Stimulated activated CD4-positive, alpha-beta T cell treated with anti-CD3 and anti-CD28 coated beads, TNF-alpha, amount 100 ng/mL, for 4 hours (primary cell): ENCODE measurements around the gene ZSCAN21.
A peak's percentile ranks its signal among the peaks of the same experiment; 100 is the strongest.

Experiments
- DNase-seq, 3 experiments: peaks; one replicate each; pipeline ENCODE4 v3.0.0-alpha.2; 2020; ENCODE audit warnings: low read depth in 3 of 3

ZSCAN21 gene

DNA sequence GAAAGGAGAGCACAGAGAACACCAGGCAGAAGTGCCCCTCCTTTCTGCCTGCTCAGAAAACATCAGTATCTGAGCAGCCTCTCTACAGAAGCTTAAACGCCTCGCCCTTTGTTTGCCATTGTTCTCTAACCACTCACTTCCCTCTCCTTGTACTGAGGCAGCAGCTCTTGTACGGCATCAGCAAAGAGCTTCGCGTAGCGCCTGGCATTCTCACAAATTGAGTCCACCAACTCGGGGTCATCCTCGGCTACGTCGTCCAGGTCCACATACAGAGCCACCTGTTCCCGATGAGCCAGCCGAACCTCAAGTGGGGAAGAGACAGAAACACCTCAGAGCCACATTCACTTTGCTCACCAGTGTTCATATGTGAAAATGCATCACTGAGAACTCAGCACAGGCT lies 49.9 kb downstream of the ZSCAN21 start:
- no peak for DNase-seq

DNA sequence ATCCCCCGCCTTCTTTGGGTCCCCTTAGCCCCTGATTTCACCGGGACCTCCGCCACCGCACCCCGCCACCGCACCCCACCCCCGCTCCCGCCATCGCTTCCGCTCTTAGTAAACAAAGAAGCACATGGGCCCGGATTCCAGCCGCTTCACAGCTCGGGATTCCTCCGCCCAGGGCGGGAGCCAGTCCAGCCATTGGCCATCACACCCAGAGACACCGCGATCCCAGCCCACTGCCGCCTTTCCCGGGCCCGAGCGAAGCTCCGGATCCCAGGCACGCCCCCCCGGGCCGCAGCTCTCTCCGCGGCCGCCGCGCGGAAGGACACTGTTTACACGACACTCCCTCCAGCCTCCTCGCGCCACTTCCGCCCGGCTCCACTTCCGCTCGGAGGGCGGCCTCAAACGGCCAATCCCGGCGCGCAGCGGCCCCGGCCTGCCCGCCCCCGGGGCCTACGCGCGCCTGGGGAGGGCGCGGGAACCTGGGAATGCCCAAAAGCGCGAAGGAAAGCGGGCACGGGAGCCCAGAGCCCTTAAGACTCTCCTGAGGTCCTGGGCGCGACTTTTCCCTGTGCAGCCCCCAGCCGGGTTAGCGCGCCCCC lies 50.9 kb downstream of the ZSCAN21 start:
- peak; percentile 68 to 79 (median 75) for DNase-seq

DNA sequence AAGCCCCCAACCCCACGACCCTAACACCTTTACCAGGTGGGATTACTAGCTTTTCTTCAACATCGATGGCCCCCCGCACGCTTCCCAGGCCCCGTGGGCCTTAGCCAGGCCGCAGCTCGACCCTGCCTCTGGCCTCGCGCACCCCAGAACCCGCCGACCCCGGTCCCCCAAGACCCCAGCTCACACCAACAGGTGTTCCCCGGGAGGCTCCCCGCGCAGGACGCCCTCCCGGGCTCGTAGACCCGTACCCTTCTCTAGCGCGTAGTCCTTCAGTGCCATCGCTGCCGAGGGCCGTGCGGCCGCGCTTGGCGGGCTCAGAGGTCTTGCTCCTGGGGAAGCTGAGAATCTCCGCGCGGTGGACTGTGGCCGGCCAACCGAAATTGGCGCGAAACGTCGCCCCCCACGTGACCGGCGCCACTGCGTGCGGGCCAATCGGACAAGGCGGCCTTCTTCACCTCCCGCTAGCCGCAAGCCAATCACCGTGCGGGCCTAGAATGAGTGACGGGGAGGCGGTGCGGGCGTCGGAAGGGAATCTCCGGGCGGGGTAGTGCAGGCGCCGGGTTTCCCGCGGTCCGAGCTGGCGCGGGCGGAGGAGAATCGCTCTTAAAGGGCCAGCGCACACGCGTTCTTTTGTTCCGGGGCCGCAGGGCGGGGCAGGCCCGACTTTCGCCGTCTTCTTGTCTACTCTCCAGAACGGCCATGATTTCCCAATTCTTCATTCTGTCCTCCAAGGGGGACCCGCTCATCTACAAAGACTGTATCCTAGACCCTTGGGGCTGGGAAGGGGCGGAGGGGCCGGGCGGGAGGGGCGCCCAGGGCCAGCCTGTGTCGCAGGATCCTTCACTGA lies 51.7 kb downstream of the ZSCAN21 start, which contains the start of the genes AP4M1 and MCM7:
AP4M1 (plus strand) TSS at position 628 of the 847 bp plus-strand sequence; CDS start at position 700, 72 bp downstream.
MCM7 (minus strand) TSS at position 382 of the 847 bp plus-strand sequence; CDS start at position 279, 103 bp downstream.
- DNase-seq = peak; percentile 90 to 92 (median 90)

DNA sequence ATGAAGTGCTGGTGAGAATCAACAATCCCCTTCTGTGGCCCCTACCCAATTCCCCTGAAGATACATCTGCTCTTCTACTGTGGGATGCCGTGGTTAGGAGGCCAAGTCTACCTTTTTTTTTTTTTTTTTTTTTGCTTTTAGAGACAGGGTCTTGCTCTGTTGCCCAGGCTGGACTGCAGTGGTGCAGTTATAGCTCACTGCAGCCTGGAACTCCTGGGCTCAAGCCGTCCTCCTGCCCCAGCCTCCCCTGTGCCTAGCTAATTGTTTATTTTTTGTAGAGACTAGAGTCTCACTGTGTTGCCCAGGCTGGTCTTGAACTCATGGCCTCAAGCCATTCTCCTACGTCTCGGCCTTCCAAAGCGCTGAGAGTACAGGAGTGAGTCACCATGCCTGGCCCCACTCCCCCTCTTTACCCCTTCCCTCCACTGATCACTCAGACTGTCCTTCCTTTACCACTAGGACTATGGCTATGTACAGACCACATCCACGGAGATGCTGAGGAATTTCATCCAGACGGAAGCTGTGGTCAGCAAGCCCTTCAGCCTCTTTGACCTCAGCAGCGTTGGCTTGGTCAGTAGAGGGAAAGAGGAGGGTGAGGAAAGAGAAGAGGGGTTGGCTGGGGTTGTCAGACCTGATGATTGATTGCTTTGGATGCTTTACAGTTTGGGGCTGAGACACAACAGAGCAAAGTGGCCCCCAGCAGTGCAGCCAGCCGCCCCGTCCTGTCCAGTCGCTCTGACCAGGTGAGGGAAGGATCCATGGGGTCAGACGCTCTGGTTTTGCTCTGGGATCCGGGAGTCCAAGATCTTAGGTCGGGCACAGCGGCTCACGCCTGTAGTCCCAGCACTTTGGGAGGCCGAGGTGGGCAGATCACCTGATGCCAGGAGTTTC lies 53.6 kb downstream of the ZSCAN21 start:
- no peak for DNase-seq

DNA sequence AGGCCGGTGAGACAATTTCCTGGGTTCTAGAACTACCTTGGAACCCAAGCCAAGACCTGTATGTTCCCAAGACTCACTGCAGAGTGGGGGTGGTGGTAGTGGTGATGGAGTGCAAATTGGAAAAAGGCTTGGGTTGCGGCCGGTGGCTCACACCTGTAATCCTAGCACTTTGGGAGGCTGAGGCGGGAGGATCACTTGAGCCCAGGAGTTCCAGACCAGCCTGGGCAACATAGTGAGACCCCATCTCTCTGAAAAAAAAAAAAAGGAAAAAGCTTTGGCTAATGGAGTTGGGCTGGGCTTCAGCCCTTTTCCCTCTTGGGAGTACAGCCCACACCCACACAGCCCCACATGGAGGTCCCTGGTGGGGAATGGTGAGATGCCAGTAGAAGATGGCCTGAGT lies 56.0 kb downstream of the ZSCAN21 start:
- DNase-seq = no peak

DNA sequence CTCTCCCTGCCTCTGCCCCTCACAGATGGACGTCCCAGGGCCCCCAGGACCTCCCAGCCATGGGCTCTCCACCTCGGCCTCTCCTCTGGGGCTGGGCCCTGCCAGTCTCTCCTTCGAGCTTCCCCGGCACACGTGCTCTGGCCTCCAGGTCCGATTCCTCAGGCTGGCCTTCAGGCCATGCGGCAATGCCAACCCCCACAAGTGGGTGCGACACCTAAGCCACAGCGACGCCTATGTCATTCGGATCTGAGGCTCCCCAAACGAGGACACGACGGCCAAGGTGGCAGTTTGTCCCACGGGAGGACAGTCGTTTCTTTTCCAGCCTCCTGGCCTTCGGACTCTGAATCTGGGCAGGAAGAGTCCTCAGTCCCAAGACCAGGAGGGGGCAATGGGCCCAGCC lies 57.1 kb downstream of the ZSCAN21 start:
- DNase-seq = no peak

DNA sequence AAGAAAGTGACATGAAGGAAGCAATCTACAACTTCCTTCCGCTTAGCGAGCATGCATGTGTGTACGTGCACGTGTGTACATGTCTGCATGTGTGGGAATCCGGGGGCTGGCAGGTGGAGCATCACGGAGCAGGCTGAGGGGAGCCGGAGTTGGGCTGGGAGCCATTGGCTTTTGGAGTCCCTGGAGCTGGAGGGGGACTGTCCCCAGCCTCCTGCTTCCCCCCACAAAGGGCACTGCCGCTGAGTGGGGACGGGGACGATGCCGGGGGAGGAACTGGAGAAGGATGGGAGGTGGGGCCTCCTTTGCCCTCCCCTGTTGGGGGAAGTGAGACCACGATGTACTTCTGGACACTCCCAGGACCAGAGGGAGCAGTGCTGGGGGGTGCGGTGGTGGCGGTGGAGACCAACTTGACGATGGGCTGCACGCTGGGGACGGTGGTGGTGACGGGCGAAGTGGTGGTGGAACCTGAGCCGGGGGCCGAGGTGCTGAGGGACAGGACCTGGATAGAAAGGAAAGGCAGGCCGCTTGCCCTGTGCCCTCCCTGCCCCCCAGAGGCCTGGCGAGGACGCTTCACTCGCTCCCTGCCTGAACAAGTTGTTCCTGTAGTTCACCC lies 57.7 kb downstream of the ZSCAN21 start:
- DNase-seq = no peak

DNA sequence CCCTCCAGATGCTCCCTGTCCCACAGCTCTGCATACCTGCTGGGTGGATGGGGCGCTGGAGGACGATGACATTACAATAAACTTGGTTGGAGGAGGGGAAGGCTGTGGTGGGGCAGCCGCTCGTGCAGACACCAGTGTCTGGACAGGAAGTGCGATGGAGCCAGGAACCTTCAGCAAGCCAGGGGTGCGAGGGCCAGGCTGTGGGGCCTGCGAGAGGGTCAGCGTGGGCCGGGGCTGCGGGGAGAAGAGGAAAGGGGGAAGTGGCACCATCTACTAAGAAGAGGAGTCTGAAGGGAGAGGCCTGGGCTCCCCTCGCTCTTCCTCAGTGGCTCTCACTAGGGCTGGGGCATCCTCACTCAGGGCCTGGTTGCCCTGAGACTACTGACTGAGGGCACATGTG lies 58.3 kb downstream of the ZSCAN21 start:
- DNase-seq = no peak

DNA sequence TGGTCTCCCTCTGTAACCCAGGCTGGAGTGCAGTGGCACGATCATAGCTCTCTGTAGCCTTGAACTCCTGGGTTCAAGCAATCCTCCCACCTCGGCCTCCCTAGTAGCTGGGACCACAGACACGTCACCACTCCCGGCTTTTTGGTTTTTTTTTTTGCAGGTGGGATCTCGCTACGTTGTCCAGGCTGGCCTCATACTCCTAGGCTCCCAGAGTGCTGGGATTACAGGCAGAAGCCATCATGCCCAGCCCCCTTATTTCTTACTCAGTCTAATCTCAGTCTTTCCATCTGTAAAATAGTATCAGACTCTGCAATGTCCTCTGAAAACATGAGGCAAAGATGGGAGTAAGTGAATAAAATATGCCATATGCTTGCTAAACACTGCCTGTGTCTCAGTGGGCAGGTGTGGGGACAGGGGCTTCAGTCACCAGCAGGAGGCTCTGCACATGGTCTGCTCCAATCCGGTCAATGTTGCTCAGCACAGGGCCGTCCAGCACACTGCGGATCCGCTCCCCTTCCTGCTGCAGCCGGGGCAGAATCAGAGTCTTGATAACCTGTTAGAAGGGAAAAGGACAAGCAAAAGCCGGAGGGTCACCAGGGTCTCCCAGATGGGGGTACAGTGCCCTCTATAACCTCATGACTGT lies 60.1 kb downstream of the ZSCAN21 start:
- no peak for DNase-seq

DNA sequence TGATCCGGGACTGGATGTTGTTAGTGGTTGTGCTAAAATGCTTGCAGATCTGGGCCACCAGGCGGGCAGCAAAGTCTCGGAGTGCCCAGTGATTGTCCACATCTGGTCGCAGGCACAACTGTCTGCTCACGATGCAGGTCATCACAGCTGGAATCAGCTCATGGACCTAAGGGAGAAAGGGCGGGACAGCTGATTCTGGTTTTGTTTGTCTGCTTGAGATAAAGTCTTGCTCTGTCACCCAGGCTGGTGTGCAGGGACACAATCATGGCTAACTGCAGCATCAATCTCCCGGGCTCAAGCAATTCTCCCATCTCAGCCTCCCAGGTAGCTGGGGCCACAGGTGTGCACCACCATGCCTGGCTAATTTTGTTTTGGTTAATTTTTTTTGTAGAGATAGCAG lies 61.6 kb downstream of the ZSCAN21 start:
- DNase-seq = no peak

DNA sequence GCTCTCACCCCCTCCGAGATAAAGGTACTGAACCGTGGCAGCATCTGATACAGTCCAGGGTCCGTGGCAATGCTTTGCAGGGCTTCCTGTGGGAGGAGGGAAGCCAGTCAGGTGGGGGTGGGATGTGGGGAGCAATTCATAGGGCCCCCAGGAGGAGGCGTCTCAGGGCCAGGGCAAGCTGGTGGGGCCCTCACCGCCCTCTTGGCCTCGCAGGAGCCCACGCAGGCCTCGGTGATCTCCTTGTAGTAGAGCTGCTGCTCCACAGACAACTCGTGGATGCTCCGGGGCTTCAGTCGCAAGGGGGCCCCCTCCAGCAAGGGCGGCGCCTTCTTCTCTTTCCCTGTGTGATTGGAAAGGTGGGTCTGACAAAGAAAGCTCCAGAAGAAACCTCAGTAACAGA lies 62.3 kb downstream of the ZSCAN21 start:
- DNase-seq = no peak
